Measurements from ENCODE around the gene HEXIM1.
A peak's percentile ranks its signal among the peaks of the same experiment; 100 is the strongest.

HEXIM1 gene

GRCh38 chr17:45155029-45155428 lies 6.8 kb downstream of the HEXIM1 start:
- no peak overlapping the region for H4K91ac ChIP-seq (ENCODE audit: low read depth, low read length, poor library complexity)
- H3K9me3 ChIP-seq (replicated peaks in 1 of 2; ENCODE audit: control insufficient read depth in 2 of 2, insufficient read depth in 1 of 2, low read depth in 1 of 2, low read length in 2 of 2): no peaks in the 10 kb centered on the region
- H3K27ac ChIP-seq (replicated peaks; ENCODE audit: low read length): no peak overlapping the region
- H3K4me3 ChIP-seq (ENCODE audit: low read length in 2 of 2): no peak overlapping the region
- no peak overlapping the region for H3K23ac ChIP-seq (ENCODE audit: low read depth, low read length, poor library complexity)
- no peak overlapping the region for H3K9ac ChIP-seq (ENCODE audit: low read depth, low read length, poor library complexity)
- no peak overlapping the region for H2BK120ac ChIP-seq (ENCODE audit: low read depth, low read length)
- H2BK15ac ChIP-seq (ENCODE audit: low read length): no peak overlapping the region
- no peak overlapping the region for H3K18ac ChIP-seq (ENCODE audit: low read length)
- no peak overlapping the region for H2AK5ac ChIP-seq (ENCODE audit: low read depth, low read length)
- no CpG with 5 or more reads among the region's 4 CpGs for WGBS, 2 donors (ENCODE audit: extremely low coverage in 2 of 2, insufficient read length in 2 of 2, insufficient replicate concordance in 1 of 2)
- H3K4me1 ChIP-seq (ENCODE audit: control insufficient read depth in 2 of 2, insufficient read depth in 1 of 2, low read depth in 1 of 2, low read length in 2 of 2): peaks cover 1 to 11% of the 10 kb centered on the region in 2 donors
- no peak overlapping the region for H3K4me2 ChIP-seq (ENCODE audit: insufficient read depth, low read length, poor library complexity, severe bottlenecking)
- no peak overlapping the region for H3K4ac ChIP-seq (ENCODE audit: low read length)
- H3K79me1 ChIP-seq (ENCODE audit: low read depth, low read length): peaks cover 2% of the 10 kb centered on the region
- H2BK12ac ChIP-seq (ENCODE audit: low read length): no peak overlapping the region
- no peak overlapping the region for H4K8ac ChIP-seq (ENCODE audit: low read depth, low read length)
- no peak overlapping the region for H2AFZ ChIP-seq (ENCODE audit: low read length)
- H3K36me3 ChIP-seq (replicated peaks in 1 of 2; ENCODE audit: control insufficient read depth in 2 of 2, insufficient read depth in 2 of 2, low read length in 2 of 2): peaks cover 0 to 18% of the 10 kb centered on the region in 2 donors
- no peak overlapping the region for H3K14ac ChIP-seq (ENCODE audit: low read length)
- H2BK5ac ChIP-seq (ENCODE audit: low read length): no peak overlapping the region
- no peaks in the 10 kb centered on the region for H3K27me3 ChIP-seq (ENCODE audit: control insufficient read depth in 3 of 3, insufficient read depth in 3 of 3, low read depth in 1 of 3, low read length in 3 of 3)
- no peak for DNase-seq (ENCODE audit: low spot score)

- Histone ChIP-seq H3K4me1 (ENCODE audit: control insufficient read depth in 2 of 2, insufficient read depth in 1 of 2, low read depth in 1 of 2, low read length in 2 of 2) (peaks cover 1 to 11% of the 10 kb centered on the region in 2 donors), H2AK5ac (ENCODE audit: low read depth, low read length) (no peak overlapping the region), H3K27ac (replicated peaks; ENCODE audit: low read length) (no peak overlapping the region), H3K4me3 (ENCODE audit: low read length in 2 of 2) (no peak overlapping the region), H2BK5ac (ENCODE audit: low read length) (no peak overlapping the region), H3K27me3 (ENCODE audit: control insufficient read depth in 3 of 3, insufficient read depth in 3 of 3, low read depth in 1 of 3, low read length in 3 of 3) (no peaks in the 10 kb centered on the region), H3K4ac (ENCODE audit: low read length) (no peak overlapping the region), H3K9ac (ENCODE audit: low read depth, low read length, poor library complexity) (no peak overlapping the region), H2BK120ac (ENCODE audit: low read depth, low read length) (no peak overlapping the region), H2AFZ (ENCODE audit: low read length) (no peak overlapping the region), H4K8ac (ENCODE audit: low read depth, low read length) (no peak overlapping the region), H3K23ac (ENCODE audit: low read depth, low read length, poor library complexity) (no peak overlapping the region), H3K36me3 (replicated peaks in 1 of 2; ENCODE audit: control insufficient read depth in 2 of 2, insufficient read depth in 2 of 2, low read length in 2 of 2) (peaks cover 0 to 16% of the 10 kb centered on the region in 2 donors), H3K4me2 (ENCODE audit: insufficient read depth, low read length, poor library complexity, severe bottlenecking) (no peak overlapping the region), H3K14ac (ENCODE audit: low read length) (no peak overlapping the region), H4K91ac (ENCODE audit: low read depth, low read length, poor library complexity) (no peak overlapping the region), H2BK12ac (ENCODE audit: low read length) (no peak overlapping the region), H2BK15ac (ENCODE audit: low read length) (no peak overlapping the region), H3K79me1 (ENCODE audit: low read depth, low read length) (peaks cover 2% of the 10 kb centered on the region), H3K9me3 (replicated peaks in 1 of 2; ENCODE audit: control insufficient read depth in 2 of 2, insufficient read depth in 1 of 2, low read depth in 1 of 2, low read length in 2 of 2) (no peaks in the 10 kb centered on the region), H3K18ac (ENCODE audit: low read length) (no peak overlapping the region)
- DNase-seq (ENCODE audit: low spot score): no peak
- WGBS, 2 donors (ENCODE audit: extremely low coverage in 2 of 2, insufficient read length in 2 of 2, insufficient replicate concordance in 1 of 2): no CpG with 5 or more reads among the region's 2 CpGs
These were observed 7.2 kb downstream of the HEXIM1 start for GRCh38 chr17:45155483-45155882.

- Histone ChIP-seq H2BK15ac (ENCODE audit: low read length) (no peak overlapping the region), H2BK120ac (ENCODE audit: low read depth, low read length) (no peak overlapping the region), H3K9me3 (replicated peaks in 1 of 2; ENCODE audit: control insufficient read depth in 2 of 2, insufficient read depth in 1 of 2, low read depth in 1 of 2, low read length in 2 of 2) (no peaks in the 10 kb centered on the region), H3K14ac (ENCODE audit: low read length) (no peak overlapping the region), H3K18ac (ENCODE audit: low read length) (no peak overlapping the region), H2BK5ac (ENCODE audit: low read length) (no peak overlapping the region), H3K36me3 (replicated peaks in 1 of 2; ENCODE audit: control insufficient read depth in 2 of 2, insufficient read depth in 2 of 2, low read length in 2 of 2) (peaks cover 0 to 15% of the 10 kb centered on the region in 2 donors), H3K4me3 (ENCODE audit: low read length in 2 of 2) (no peak overlapping the region), H2BK12ac (ENCODE audit: low read length) (no peak overlapping the region), H3K4ac (ENCODE audit: low read length) (no peak overlapping the region), H3K4me2 (ENCODE audit: insufficient read depth, low read length, poor library complexity, severe bottlenecking) (no peak overlapping the region), H3K79me1 (ENCODE audit: low read depth, low read length) (peaks cover 2% of the 10 kb centered on the region), H2AFZ (ENCODE audit: low read length) (no peak overlapping the region), H3K9ac (ENCODE audit: low read depth, low read length, poor library complexity) (no peak overlapping the region), H3K27ac (replicated peaks; ENCODE audit: low read length) (no peak overlapping the region), H2AK5ac (ENCODE audit: low read depth, low read length) (no peak overlapping the region), H3K4me1 (ENCODE audit: control insufficient read depth in 2 of 2, insufficient read depth in 1 of 2, low read depth in 1 of 2, low read length in 2 of 2) (peaks cover 1 to 6% of the 10 kb centered on the region in 2 donors), H3K23ac (ENCODE audit: low read depth, low read length, poor library complexity) (no peak overlapping the region), H4K91ac (ENCODE audit: low read depth, low read length, poor library complexity) (no peak overlapping the region), H4K8ac (ENCODE audit: low read depth, low read length) (no peak overlapping the region), H3K27me3 (ENCODE audit: control insufficient read depth in 3 of 3, insufficient read depth in 3 of 3, low read depth in 1 of 3, low read length in 3 of 3) (no peaks in the 10 kb centered on the region)
- WGBS, 2 donors (ENCODE audit: extremely low coverage in 2 of 2, insufficient read length in 2 of 2, insufficient replicate concordance in 1 of 2): no CpG with 5 or more reads among the region's 3 CpGs
- no peak for DNase-seq (ENCODE audit: low spot score)
These were observed 8.0 kb downstream of the HEXIM1 start for GRCh38 chr17:45156242-45156641.

- Histone ChIP-seq H3K23ac (ENCODE audit: low read depth, low read length, poor library complexity) (peak overlapping the region; percentile 97), H3K18ac (ENCODE audit: low read length) (peak overlapping the region; percentile 100), H2BK12ac (ENCODE audit: low read length) (no peak overlapping the region), H3K36me3 (replicated peaks in 1 of 2; ENCODE audit: control insufficient read depth in 2 of 2, insufficient read depth in 2 of 2, low read length in 2 of 2) (peaks cover 2 to 15% of the 10 kb centered on the region in 2 donors), H3K4me1 (ENCODE audit: control insufficient read depth in 2 of 2, insufficient read depth in 1 of 2, low read depth in 1 of 2, low read length in 2 of 2) (peaks cover 10 to 11% of the 10 kb centered on the region in 2 donors), H3K27me3 (ENCODE audit: control insufficient read depth in 3 of 3, insufficient read depth in 3 of 3, low read depth in 1 of 3, low read length in 3 of 3) (no peaks in the 10 kb centered on the region), H4K8ac (ENCODE audit: low read depth, low read length) (peak overlapping the region; percentile 90), H2AFZ (ENCODE audit: low read length) (peak overlapping the region; percentile 74), H3K4me2 (ENCODE audit: insufficient read depth, low read length, poor library complexity, severe bottlenecking) (peak overlapping the region; percentile 51), H2BK15ac (ENCODE audit: low read length) (peak overlapping the region; percentile 75), H2BK5ac (ENCODE audit: low read length) (peak overlapping the region; percentile 100), H3K4ac (ENCODE audit: low read length) (peak overlapping the region; percentile 97), H3K14ac (ENCODE audit: low read length) (peak overlapping the region; percentile 26), H2AK5ac (ENCODE audit: low read depth, low read length) (peak overlapping the region; percentile 97), H3K27ac (replicated peaks; ENCODE audit: low read length) (peak overlapping the region; percentile 95), H3K9ac (ENCODE audit: low read depth, low read length, poor library complexity) (peak overlapping the region; percentile 96), H3K4me3 (ENCODE audit: low read length in 2 of 2) (peak overlapping the region; percentile 91), H3K9me3 (replicated peaks in 1 of 2; ENCODE audit: control insufficient read depth in 2 of 2, insufficient read depth in 1 of 2, low read depth in 1 of 2, low read length in 2 of 2) (no peaks in the 10 kb centered on the region), H4K91ac (ENCODE audit: low read depth, low read length, poor library complexity) (peak overlapping the region; percentile 79), H2BK120ac (ENCODE audit: low read depth, low read length) (peak overlapping the region; percentile 97), H3K79me1 (ENCODE audit: low read depth, low read length) (no peaks in the 10 kb centered on the region)
- peak; percentile 85 for DNase-seq (ENCODE audit: low spot score)
- no CpG with 5 or more reads among the region's 48 CpGs for WGBS, 2 donors (ENCODE audit: extremely low coverage in 2 of 2, insufficient read length in 2 of 2, insufficient replicate concordance in 1 of 2)
These were observed 12.4 kb downstream of the HEXIM1 start for GRCh38 chr17:45160447-45161287.

All from neuronal stem cell (in vitro differentiated cells).